Activated naive CD4-positive, alpha-beta T cell treated with anti-CD3 and anti-CD28 coated beads, Interleukin-2, amount 50 U/mL, for 24 hours (primary cell): ENCODE results near the gene BNIP2.
A peak's percentile ranks its signal among the peaks of the same experiment; 100 is the strongest.
"Not testable (repeated sequence)": the region's sequence is repeated elsewhere in the genome, so short reads cannot be mapped to it uniquely, and the experiment has no call there.

ENCODE experiments used
- H3K27ac Mint-ChIP-seq: one replicate; pipeline ENCODE4 v1.8.0; 2021; ENCODE audit warnings: mild to moderate bottlenecking, mixed read lengths
- H3K27me3 Mint-ChIP-seq: one replicate; pipeline ENCODE4 v1.8.0; 2021; ENCODE audit warnings: mixed read lengths
- H3K36me3 Mint-ChIP-seq: one replicate; pipeline ENCODE4 v1.8.0; 2021; ENCODE audit warnings: mixed read lengths
- H3K4me1 Mint-ChIP-seq: one replicate; pipeline ENCODE4 v1.8.0; 2021; ENCODE audit warnings: mixed read lengths
- H3K4me3 Mint-ChIP-seq: one replicate; pipeline ENCODE4 v1.8.0; 2021; ENCODE audit warnings: mild to moderate bottlenecking, mixed read lengths
- H3K9me3 Mint-ChIP-seq: one replicate; pipeline ENCODE4 v1.8.0; 2021; ENCODE audit warnings: mixed read lengths

BNIP2 gene

GRCh38 chr15:59668556-59668955, 20.6 kb downstream of the BNIP2 start:
- Mint-ChIP-seq H3K9me3 (no peaks in the 10 kb centered on the region), H3K4me3 (no peak overlapping the region), H3K27ac (no peak overlapping the region), H3K4me1 (peaks cover 3% of the 10 kb centered on the region), H3K36me3 (peaks cover 8% of the 10 kb centered on the region), H3K27me3 (no peaks in the 10 kb centered on the region)

GRCh38 chr15:59662260-59662659, 26.9 kb downstream of the BNIP2 start:
- Mint-ChIP-seq H3K27me3 (no peaks in the 10 kb centered on the region), H3K36me3 (peaks cover 9% of the 10 kb centered on the region), H3K4me3 (no peak overlapping the region), H3K4me1 (peaks cover 8% of the 10 kb centered on the region), H3K27ac (no peak overlapping the region), H3K9me3 (no peaks in the 10 kb centered on the region)

DNA sequence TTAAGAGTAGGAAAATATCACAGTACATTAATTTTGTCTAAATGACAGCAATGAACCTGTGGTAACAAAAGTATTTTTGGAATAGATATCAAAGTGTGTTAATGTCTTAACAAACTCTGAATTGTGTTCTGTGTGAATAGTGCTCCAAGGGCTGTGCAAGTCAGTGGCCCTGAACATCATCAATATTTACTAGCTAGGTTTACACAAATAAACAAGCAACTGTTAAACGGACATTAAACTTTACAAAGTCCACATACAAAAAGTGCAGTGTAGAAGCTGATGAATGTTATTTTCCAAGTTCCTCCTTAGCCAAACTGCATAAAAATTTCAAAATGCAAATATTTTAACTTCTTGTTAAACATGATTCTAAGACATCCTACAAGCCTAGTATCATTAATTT, 29.8 kb downstream of the BNIP2 start:
- Mint-ChIP-seq H3K27ac (no peak overlapping the region), H3K36me3 (peaks cover 7% of the 10 kb centered on the region), H3K9me3 (no peaks in the 10 kb centered on the region), H3K4me1 (peaks cover 5% of the 10 kb centered on the region), H3K27me3 (no peaks in the 10 kb centered on the region), H3K4me3 (no peak overlapping the region)

- peak overlapping the region; percentile 75 for H3K27ac Mint-ChIP-seq
- no peaks in the 10 kb centered on the region for H3K9me3 Mint-ChIP-seq
- H3K4me3 Mint-ChIP-seq = no peak overlapping the region
- H3K36me3 Mint-ChIP-seq = peaks cover 11% of the 10 kb centered on the region
- no peaks in the 10 kb centered on the region for H3K27me3 Mint-ChIP-seq
- H3K4me1 Mint-ChIP-seq = peaks cover 9% of the 10 kb centered on the region
These were observed 31.4 kb downstream of the BNIP2 start for GRCh38 chr15:59657635-59658125.

- no peak within 1 kb of the TSS for H3K4me3 Mint-ChIP-seq
- no peaks in the 10 kb centered on the region for H3K27me3 Mint-ChIP-seq
- H3K9me3 Mint-ChIP-seq = no peaks in the 10 kb centered on the region
- peaks cover 14% of the 10 kb centered on the region for H3K36me3 Mint-ChIP-seq
- H3K4me1 Mint-ChIP-seq = peaks cover 12% of the 10 kb centered on the region
- H3K27ac Mint-ChIP-seq = peak within 1 kb of the TSS; percentile 75
These were observed 32.1 kb downstream of the BNIP2 start, which contains the start of gene GTF2A2 for GRCh38 chr15:59656897-59657634. GTF2A2 (minus strand) TSS chr15:59657515; CDS start chr15:59652277, 5,238 bp downstream.

DNA sequence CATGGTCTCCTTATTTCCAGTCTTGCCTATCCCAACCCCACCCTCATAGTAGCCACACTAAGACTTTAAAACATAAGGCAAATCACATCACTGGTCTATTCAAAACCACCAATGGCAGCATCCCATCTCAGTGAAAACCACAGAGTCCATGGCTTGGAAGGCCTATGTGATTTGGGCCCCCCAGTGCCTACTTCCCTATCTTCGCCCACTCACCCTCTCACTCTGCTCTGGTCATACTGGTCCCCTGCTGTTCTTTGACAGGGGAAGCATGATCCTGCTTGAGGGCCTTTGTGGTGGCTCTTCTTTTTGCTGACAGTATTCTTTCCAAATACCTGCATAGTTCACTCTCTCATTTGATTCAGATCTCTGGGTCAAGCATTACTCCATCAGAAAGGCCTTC, 35.1 kb downstream of the BNIP2 start:
- Mint-ChIP-seq H3K27me3 (no peaks in the 10 kb centered on the region), H3K36me3 (peaks cover 14% of the 10 kb centered on the region), H3K27ac (no peak overlapping the region), H3K9me3 (no peaks in the 10 kb centered on the region), H3K4me3 (no peak overlapping the region), H3K4me1 (peaks cover 26% of the 10 kb centered on the region)

GRCh38 chr15:59649603-59650002, 39.5 kb downstream of the BNIP2 start:
- no peaks in the 10 kb centered on the region for H3K27me3 Mint-ChIP-seq
- H3K36me3 Mint-ChIP-seq = peaks cover 20% of the 10 kb centered on the region
- no peak overlapping the region for H3K4me3 Mint-ChIP-seq
- peaks cover 28% of the 10 kb centered on the region for H3K4me1 Mint-ChIP-seq
- no peaks in the 10 kb centered on the region for H3K9me3 Mint-ChIP-seq
- no peak overlapping the region for H3K27ac Mint-ChIP-seq

- H3K9me3 Mint-ChIP-seq = no peaks in the 10 kb centered on the region
- peaks cover 24% of the 10 kb centered on the region for H3K4me1 Mint-ChIP-seq
- no peak overlapping the region for H3K27ac Mint-ChIP-seq
- peaks cover 12% of the 10 kb centered on the region for H3K36me3 Mint-ChIP-seq
- H3K27me3 Mint-ChIP-seq = no peaks in the 10 kb centered on the region
- H3K4me3 Mint-ChIP-seq = no peak overlapping the region
These were observed 42.0 kb downstream of the BNIP2 start for GRCh38 chr15:59647085-59647484.

DNA sequence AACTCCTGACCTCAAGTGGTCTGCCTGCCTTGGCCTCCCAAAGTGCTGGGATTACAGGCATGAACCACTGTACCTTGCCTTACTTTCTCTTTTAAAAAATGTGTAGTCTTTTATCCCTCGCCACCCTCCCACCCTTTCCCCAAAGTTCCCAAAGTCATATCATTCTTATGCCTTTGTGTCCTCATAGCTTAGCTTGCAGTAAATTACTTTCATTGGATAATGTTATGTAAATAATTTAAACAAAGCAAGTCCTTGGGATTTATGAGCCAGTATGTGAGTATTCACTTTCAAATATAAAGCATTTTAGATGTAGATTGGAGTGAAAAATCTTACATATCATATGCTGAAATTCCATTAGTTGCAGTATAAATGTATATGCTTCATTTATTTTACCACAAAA, 42.8 kb downstream of the BNIP2 start:
- Mint-ChIP-seq H3K4me3 (no peak overlapping the region), H3K4me1 (peaks cover 24% of the 10 kb centered on the region), H3K9me3 (no peaks in the 10 kb centered on the region), H3K27me3 (no peaks in the 10 kb centered on the region), H3K27ac (no peak overlapping the region), H3K36me3 (peaks cover 12% of the 10 kb centered on the region)

GRCh38 chr15:59645812-59646211, 43.3 kb downstream of the BNIP2 start:
- peaks cover 22% of the 10 kb centered on the region for H3K4me1 Mint-ChIP-seq
- not testable (repeated sequence) for H3K4me3 Mint-ChIP-seq, H3K27me3 Mint-ChIP-seq, H3K9me3 Mint-ChIP-seq, H3K27ac Mint-ChIP-seq
- H3K36me3 Mint-ChIP-seq = peaks cover 11% of the 10 kb centered on the region

- Mint-ChIP-seq H3K27ac (peak overlapping the region; percentile 30), H3K27me3 (no peaks in the 10 kb centered on the region), H3K36me3 (peaks cover 8% of the 10 kb centered on the region), H3K4me1 (peaks cover 14% of the 10 kb centered on the region), H3K9me3 (no peaks in the 10 kb centered on the region), H3K4me3 (no peak overlapping the region)
These were observed 44.4 kb downstream of the BNIP2 start for GRCh38 chr15:59644756-59645155.

DNA sequence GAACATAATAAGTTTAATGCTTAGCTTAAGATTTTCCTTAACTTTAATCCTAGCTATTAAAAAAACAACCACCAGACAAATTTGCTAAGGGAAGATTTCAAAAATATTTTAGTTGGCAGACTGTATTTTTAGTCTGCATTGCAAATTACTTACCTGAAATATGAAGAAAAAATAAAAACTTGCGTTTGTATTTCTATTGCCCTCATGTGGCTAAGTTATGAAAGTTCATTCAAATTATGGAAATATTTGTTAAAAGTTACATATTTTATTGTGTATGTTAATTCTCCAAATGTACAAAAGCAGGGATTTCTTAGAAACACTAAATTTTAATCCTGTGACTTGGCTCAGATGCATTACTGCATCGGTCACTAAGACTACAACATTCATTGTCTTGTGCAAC, 46.8 kb downstream of the BNIP2 start:
- peaks cover 16% of the 10 kb centered on the region for H3K4me1 Mint-ChIP-seq
- peaks cover 6% of the 10 kb centered on the region for H3K36me3 Mint-ChIP-seq
- H3K4me3 Mint-ChIP-seq = no peak overlapping the region
- H3K27me3 Mint-ChIP-seq = no peaks in the 10 kb centered on the region
- H3K27ac Mint-ChIP-seq = no peak overlapping the region
- H3K9me3 Mint-ChIP-seq = no peaks in the 10 kb centered on the region

- not testable (repeated sequence) for H3K4me3 Mint-ChIP-seq, H3K4me1 Mint-ChIP-seq, H3K9me3 Mint-ChIP-seq, H3K27me3 Mint-ChIP-seq, H3K36me3 Mint-ChIP-seq
- H3K27ac Mint-ChIP-seq = peak overlapping the region; percentile 18
These were observed 51.6 kb downstream of the BNIP2 start for GRCh38 chr15:59637507-59637906.

DNA sequence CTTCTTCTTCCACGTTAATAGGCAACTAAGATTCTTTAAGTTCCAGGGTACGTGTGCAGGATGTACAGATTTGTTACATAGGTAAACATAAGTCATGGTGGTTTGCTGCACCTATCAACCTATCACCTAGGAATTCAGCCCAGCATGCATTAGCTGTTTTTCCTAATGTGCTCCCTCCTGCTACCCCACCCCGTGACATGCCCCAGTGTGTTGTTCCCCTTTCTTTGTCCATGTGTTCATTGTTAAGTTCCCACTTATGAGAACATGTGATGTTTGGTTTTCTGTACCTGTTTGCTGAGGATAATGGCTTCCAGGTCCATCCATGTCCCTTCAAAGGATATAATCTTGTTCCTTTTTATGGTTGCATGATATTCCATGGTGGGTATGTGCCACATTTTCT, 52.9 kb downstream of the BNIP2 start:
- Mint-ChIP-seq H3K27ac (peak overlapping the region; percentile 48), H3K27me3 (no peaks in the 10 kb centered on the region), H3K9me3 (no peaks in the 10 kb centered on the region), H3K4me1 (peaks cover 6% of the 10 kb centered on the region), H3K4me3 (no peak overlapping the region), H3K36me3 (peaks cover 7% of the 10 kb centered on the region)

DNA sequence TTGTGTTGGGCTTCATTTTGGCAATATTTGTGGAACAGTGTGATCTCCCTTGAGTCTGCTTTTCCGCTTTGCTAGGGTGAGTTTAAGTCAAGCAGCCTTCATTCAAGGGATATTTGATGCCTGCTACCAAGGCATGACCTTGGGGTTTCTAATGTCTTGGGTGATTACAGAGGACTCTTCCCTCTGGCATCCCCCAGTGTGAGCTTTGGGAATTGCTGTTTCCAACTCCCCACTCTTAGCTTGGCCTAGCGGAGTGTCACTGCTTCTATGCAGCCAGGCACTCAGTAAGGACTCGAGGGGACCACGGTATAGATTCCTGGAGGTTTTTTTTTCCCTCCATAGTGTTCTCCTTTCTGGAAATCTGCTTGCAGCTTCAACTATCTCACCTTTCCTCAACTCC, 56.4 kb downstream of the BNIP2 start:
- H3K36me3 Mint-ChIP-seq = peaks cover 6% of the 10 kb centered on the region
- no peaks in the 10 kb centered on the region for H3K27me3 Mint-ChIP-seq
- H3K27ac Mint-ChIP-seq = no peak overlapping the region
- H3K4me1 Mint-ChIP-seq = no peaks in the 10 kb centered on the region
- H3K9me3 Mint-ChIP-seq = no peaks in the 10 kb centered on the region
- no peak overlapping the region for H3K4me3 Mint-ChIP-seq

- H3K4me3 Mint-ChIP-seq = no peak overlapping the region
- no peaks in the 10 kb centered on the region for H3K9me3 Mint-ChIP-seq
- peaks cover 5% of the 10 kb centered on the region for H3K27me3 Mint-ChIP-seq
- no peaks in the 10 kb centered on the region for H3K36me3 Mint-ChIP-seq
- H3K27ac Mint-ChIP-seq = no peak overlapping the region
- no peaks in the 10 kb centered on the region for H3K4me1 Mint-ChIP-seq
These were observed 66.8 kb downstream of the BNIP2 start for GRCh38 chr15:59622289-59622688.

DNA sequence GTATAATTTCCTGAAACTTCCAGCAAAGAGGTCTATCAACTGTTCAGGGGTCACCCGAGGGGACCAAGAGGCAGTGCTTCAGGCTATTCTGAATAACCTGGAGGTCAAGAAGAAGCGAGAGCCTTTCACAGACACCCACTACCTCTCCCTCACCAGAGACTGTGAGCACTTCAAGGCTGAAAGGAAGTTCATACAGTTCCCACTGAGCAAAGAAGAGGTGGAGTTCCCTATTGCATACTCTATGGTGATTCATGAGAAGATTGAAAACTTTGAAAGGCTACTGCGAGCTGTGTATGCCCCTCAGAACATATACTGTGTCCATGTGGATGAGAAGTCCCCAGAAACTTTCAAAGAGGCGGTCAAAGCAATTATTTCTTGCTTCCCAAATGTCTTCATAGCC, 70.7 kb downstream of the BNIP2 start:
- no peaks in the 10 kb centered on the region for H3K9me3 Mint-ChIP-seq
- H3K4me3 Mint-ChIP-seq = no peak overlapping the region
- H3K27me3 Mint-ChIP-seq = peaks cover 5% of the 10 kb centered on the region
- H3K36me3 Mint-ChIP-seq = no peaks in the 10 kb centered on the region
- H3K4me1 Mint-ChIP-seq = peaks cover 5% of the 10 kb centered on the region
- no peak overlapping the region for H3K27ac Mint-ChIP-seq
